MCF 10A (cell line): Measurements from ENCODE around the gene PPIF. TPM values are rescaled to one million over a fixed set of nuclear protein-coding genes. Genes with fewer than 3 reads are reported as not detected.

Source experiments
- BruUV-seq: library from RNA; stranded (reverse); fragments of 400-500 nt; replicated peaks from 2 replicates; lab custom pipeline; 2021; lab: Mats Ljungman, UMichigan
- CTCF ChIA-PET: fragments of 300-600 bp; sonication (Branson Sonifier 250); formaldehyde crosslinking; extraction: SDS; loops from one replicate; lab custom pipeline; 2021; ENCODE audit warnings: antibody characterized with exemption, inconsistent platforms; lab: Yijun Ruan, JAX
- POLR2A ChIA-PET: fragments of 300-600, 350-650 bp; sonication (Branson Sonifier 250); formaldehyde crosslinking; extraction: SDS; loops from one replicate; lab custom pipeline; 2020; ENCODE audit warnings: antibody characterized with exemption, inconsistent platforms; lab: Yijun Ruan, JAX
- DNase-seq: peaks from one replicate; pipeline ENCODE4 v3.0.0-alpha.2; 2018; ENCODE audit not compliant: unreplicated experiment
- H3K27ac Mint-ChIP-seq: one replicate; pipeline ENCODE4 v1.8.0; 2022; ENCODE audit warnings: mild to moderate bottlenecking, low read depth, mixed read lengths; ENCODE audit not compliant: unreplicated experiment
- H3K27me3 Mint-ChIP-seq: one replicate; pipeline ENCODE4 v1.8.0; 2022; ENCODE audit warnings: mixed read lengths; ENCODE audit not compliant: insufficient read depth, unreplicated experiment
- H3K36me3 Mint-ChIP-seq: one replicate; pipeline ENCODE4 v1.8.0; 2022; ENCODE audit warnings: mild to moderate bottlenecking, moderate library complexity, mixed read lengths; ENCODE audit not compliant: insufficient read depth, unreplicated experiment
- H3K4me1 Mint-ChIP-seq: one replicate; pipeline ENCODE4 v1.8.0; 2022; ENCODE audit warnings: mixed read lengths; ENCODE audit not compliant: insufficient read depth, unreplicated experiment
- H3K4me3 Mint-ChIP-seq: one replicate; pipeline ENCODE4 v1.8.0; 2022; ENCODE audit warnings: mild to moderate bottlenecking, moderate library complexity, mixed read lengths; ENCODE audit not compliant: unreplicated experiment
- H3K9me3 Mint-ChIP-seq: one replicate; pipeline ENCODE4 v1.8.0; 2022; ENCODE audit warnings: mixed read lengths; ENCODE audit not compliant: unreplicated experiment
- CTCF ChIP-seq: fragments of 200-600 bp; IDR thresholded peaks from one replicate; pipeline ENCODE4 v1.8.0; 2022; ENCODE audit warnings: antibody characterized with exemption, mild to moderate bottlenecking; ENCODE audit not compliant: unreplicated experiment
- intact Hi-C: fragments of 100-400 bp; cut with micrococcal nuclease; formaldehyde crosslinking; loops from 2 replicates; pipeline ENCODE4 v1.14.1; 2022
- total RNA-seq: library from RNA; stranded (reverse); gene quantifications from 2 replicates; pipeline ENCODE4 v1.2.3, GENCODE V29; 2022

The PPIF gene
- total RNA-seq, 1 experiment from 2014 or later = 76.5 TPM

- Mint-ChIP-seq H3K4me3 (no peak overlapping the region), H3K27ac (no peak overlapping the region), H3K27me3 (no peaks in the 10 kb centered on the region), H3K9me3 (no peaks in the 10 kb centered on the region), H3K4me1 (peaks cover 10% of the 10 kb centered on the region), H3K36me3 (no peaks in the 10 kb centered on the region)
- no TSS peak for BruUV-seq
- no peak for TF ChIP-seq CTCF
- POLR2A ChIA-PET = no interaction called here
- intact Hi-C loops = no loop called here
- DNase-seq = no peak
- CTCF ChIA-PET = interaction anchor here (0.7 to 1.6 kb wide), 8 partner anchors 11 to 1321 kb away, joined by 3 to 7 read pairs (median 4); no protein-coding TSS in a partner anchor
Measured at GRCh38 chr10:79401015-79401921, 54.0 kb downstream of the PPIF start.

GRCh38 chr10:79402625-79402946, 55.3 kb downstream of the PPIF start:
- no peaks in the 10 kb centered on the region for H3K27me3 Mint-ChIP-seq
- no peak for DNase-seq
- no peaks in the 10 kb centered on the region for H3K9me3 Mint-ChIP-seq
- H3K4me3 Mint-ChIP-seq = no peak overlapping the region
- ChIA-PET POLR2A (no interaction called here), CTCF (no interaction called here)
- no peaks in the 10 kb centered on the region for H3K36me3 Mint-ChIP-seq
- intact Hi-C loops = no loop called here
- peaks cover 10% of the 10 kb centered on the region for H3K4me1 Mint-ChIP-seq
- TF ChIP-seq CTCF = no peak
- no peak overlapping the region for H3K27ac Mint-ChIP-seq
- no TSS peak for BruUV-seq

- no peaks in the 10 kb centered on the region for H3K27me3 Mint-ChIP-seq
- DNase-seq = no peak
- ChIA-PET POLR2A (no interaction called here), CTCF (no interaction called here)
- no peak overlapping the region for H3K4me3 Mint-ChIP-seq
- no peak for TF ChIP-seq CTCF
- peaks cover 10% of the 10 kb centered on the region for H3K4me1 Mint-ChIP-seq
- no TSS peak for BruUV-seq
- no peaks in the 10 kb centered on the region for H3K9me3 Mint-ChIP-seq
- H3K27ac Mint-ChIP-seq = no peak overlapping the region
- no peaks in the 10 kb centered on the region for H3K36me3 Mint-ChIP-seq
- intact Hi-C loops = no loop called here
Measured at GRCh38 chr10:79402951-79403350, 55.7 kb downstream of the PPIF start.

GRCh38 chr10:79403441-79404230, 56.4 kb downstream of the PPIF start:
- ChIA-PET CTCF (no interaction called here), POLR2A (no interaction called here)
- no peak overlapping the region for H3K4me3 Mint-ChIP-seq
- H3K9me3 Mint-ChIP-seq = no peaks in the 10 kb centered on the region
- H3K27ac Mint-ChIP-seq = no peak overlapping the region
- no peaks in the 10 kb centered on the region for H3K27me3 Mint-ChIP-seq
- intact Hi-C loops = no loop called here
- no TSS peak for BruUV-seq
- H3K36me3 Mint-ChIP-seq = no peaks in the 10 kb centered on the region
- peaks cover 10% of the 10 kb centered on the region for H3K4me1 Mint-ChIP-seq
- no peak for DNase-seq
- no peak for TF ChIP-seq CTCF
